ENCODE measurements around the gene CNTN1. TPM values are rescaled to one million over a fixed set of nuclear protein-coding genes. Genes with fewer than 3 reads are reported as not detected.

CNTN1 gene
- total RNA-seq, 1 experiment from 2014 or later: 6.5 TPM

GRCh38 chr12:40802656-40803055, 110.4 kb downstream of the CNTN1 start:
- no peak overlapping the region for H2BK20ac ChIP-seq (ENCODE audit: low read depth, low read length, poor library complexity, severe bottlenecking)
- Mint-ChIP-seq H3K36me3 (ENCODE audit: insufficient read depth in 1 of 3, low read depth in 3 of 3) (no peaks in the 10 kb centered on the region), H3K9me3 (no peaks in the 10 kb centered on the region), H3K4me3 (no peak overlapping the region), H3K4me1 (peaks cover 0 to 8% of the 10 kb centered on the region in 2 experiments; a peak in 3 of 4 replicates), H3K27ac (no peak overlapping the region), H3K27me3 (ENCODE audit: low read depth) (no peaks in the 10 kb centered on the region; the same call in 1 of the 2 replicates)
- no peak overlapping the region for H3K4me2 ChIP-seq (ENCODE audit: insufficient read depth, insufficient read length, low read length)
- H3K14ac ChIP-seq (ENCODE audit: insufficient read depth, low read length): no peak overlapping the region
- no peak overlapping the region for H3K4ac ChIP-seq (ENCODE audit: low read depth, low read length)
- no peaks in the 10 kb centered on the region for H3K4me1 ChIP-seq (ENCODE audit: insufficient read depth, low read length)
- no peak overlapping the region for H3K9ac ChIP-seq (ENCODE audit: extremely low read depth, insufficient read length, low read length)
- no peak overlapping the region for H2AFZ ChIP-seq (ENCODE audit: low read length)
- no peak overlapping the region for H3K23ac ChIP-seq (ENCODE audit: insufficient read length, low read depth, low read length)
- no peak overlapping the region for H2AK5ac ChIP-seq (ENCODE audit: insufficient read length, low read length)
- no peaks in the 10 kb centered on the region for H3K79me2 ChIP-seq (ENCODE audit: insufficient read depth, low read length)
- H3K23me2 ChIP-seq (ENCODE audit: insufficient read length, low read depth, low read length, poor library complexity, severe bottlenecking): no peaks in the 10 kb centered on the region
- no peak overlapping the region for H3K56ac ChIP-seq (ENCODE audit: insufficient read length, low read depth, low read length)
- H2BK12ac ChIP-seq (ENCODE audit: insufficient read length, low read depth, low read length): no peak overlapping the region
- H4K8ac ChIP-seq (replicated peaks; ENCODE audit: insufficient read length, low read depth, low read length): no peak overlapping the region
- H2BK120ac ChIP-seq (ENCODE audit: low read depth, low read length, poor library complexity, severe bottlenecking): no peak overlapping the region
- H4K20me1 ChIP-seq (ENCODE audit: control insufficient read depth, insufficient read depth, insufficient read length): no peaks in the 10 kb centered on the region
- H3K18ac ChIP-seq (ENCODE audit: insufficient read length, low read depth, low read length): no peak overlapping the region
- H3K9me3 ChIP-seq (ENCODE audit: control insufficient read depth, low read depth, low read length): no peaks in the 10 kb centered on the region
- H4K91ac ChIP-seq (ENCODE audit: insufficient read length, low read depth, low read length): no peak overlapping the region
- H3K79me1 ChIP-seq (ENCODE audit: insufficient read depth, low read depth, low read length, poor library complexity, severe bottlenecking): no peaks in the 10 kb centered on the region
- no peak overlapping the region for H3T11ph ChIP-seq (ENCODE audit: low read length)
- H2BK5ac ChIP-seq (ENCODE audit: insufficient read length, low read length): no peak overlapping the region
- WGBS (ENCODE audit: extremely low coverage, insufficient read length, low lambda C conversion rate): no CpG with 5 or more reads among the region's 1 CpG
- no peak overlapping the region for H4K5ac ChIP-seq (ENCODE audit: insufficient read length, low read depth, low read length)
- no peaks in the 10 kb centered on the region for H3K27me3 ChIP-seq (ENCODE audit: insufficient read depth, low read length)
- no peak for DNase-seq
- TF ChIP-seq, protein P1, sequence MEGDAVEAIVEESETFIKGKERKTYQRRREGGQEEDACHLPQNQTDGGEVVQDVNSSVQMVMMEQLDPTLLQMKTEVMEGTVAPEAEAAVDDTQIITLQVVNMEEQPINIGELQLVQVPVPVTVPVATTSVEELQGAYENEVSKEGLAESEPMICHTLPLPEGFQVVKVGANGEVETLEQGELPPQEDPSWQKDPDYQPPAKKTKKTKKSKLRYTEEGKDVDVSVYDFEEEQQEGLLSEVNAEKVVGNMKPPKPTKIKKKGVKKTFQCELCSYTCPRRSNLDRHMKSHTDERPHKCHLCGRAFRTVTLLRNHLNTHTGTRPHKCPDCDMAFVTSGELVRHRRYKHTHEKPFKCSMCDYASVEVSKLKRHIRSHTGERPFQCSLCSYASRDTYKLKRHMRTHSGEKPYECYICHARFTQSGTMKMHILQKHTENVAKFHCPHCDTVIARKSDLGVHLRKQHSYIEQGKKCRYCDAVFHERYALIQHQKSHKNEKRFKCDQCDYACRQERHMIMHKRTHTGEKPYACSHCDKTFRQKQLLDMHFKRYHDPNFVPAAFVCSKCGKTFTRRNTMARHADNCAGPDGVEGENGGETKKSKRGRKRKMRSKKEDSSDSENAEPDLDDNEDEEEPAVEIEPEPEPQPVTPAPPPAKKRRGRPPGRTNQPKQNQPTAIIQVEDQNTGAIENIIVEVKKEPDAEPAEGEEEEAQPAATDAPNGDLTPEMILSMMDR (conservative IDR thresholded peaks at IDR 0.05): no peak
- no peak overlapping the region for H3K27ac ChIP-seq (ENCODE audit: insufficient read length, low read depth, low read length)
- H2BK15ac ChIP-seq (ENCODE audit: low read depth, low read length): no peak overlapping the region

All from H9 (cell line).